ENCODE measurements around the gene ARID1B.

ARID1B gene

DNA sequence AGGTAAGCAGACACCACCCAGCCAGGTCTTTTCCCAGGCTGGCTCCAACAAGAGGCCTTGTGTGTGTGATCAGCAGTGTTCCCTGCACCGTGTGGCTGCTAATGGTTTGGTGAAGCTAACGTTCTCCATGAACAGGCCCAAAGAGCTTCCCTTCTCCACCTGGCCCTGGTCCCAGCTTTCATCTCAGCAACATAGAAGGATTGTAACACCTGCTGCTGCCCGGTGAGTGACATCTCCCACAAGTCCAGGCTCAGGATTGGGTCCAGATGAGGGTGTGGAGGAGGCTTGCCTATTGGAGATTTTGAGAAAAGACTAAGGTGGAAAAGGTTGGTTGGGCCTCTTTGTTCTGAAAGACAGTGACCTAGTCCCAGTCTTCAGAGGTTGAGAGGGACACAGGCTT is 456.5 kb downstream of the ARID1B start:
- no peak for DNase-seq (ENCODE audit: low read depth)
- no peak overlapping the region for H3K4me3 ChIP-seq (ENCODE audit: low read depth, low read length)
- TF ChIP-seq, protein P1, sequence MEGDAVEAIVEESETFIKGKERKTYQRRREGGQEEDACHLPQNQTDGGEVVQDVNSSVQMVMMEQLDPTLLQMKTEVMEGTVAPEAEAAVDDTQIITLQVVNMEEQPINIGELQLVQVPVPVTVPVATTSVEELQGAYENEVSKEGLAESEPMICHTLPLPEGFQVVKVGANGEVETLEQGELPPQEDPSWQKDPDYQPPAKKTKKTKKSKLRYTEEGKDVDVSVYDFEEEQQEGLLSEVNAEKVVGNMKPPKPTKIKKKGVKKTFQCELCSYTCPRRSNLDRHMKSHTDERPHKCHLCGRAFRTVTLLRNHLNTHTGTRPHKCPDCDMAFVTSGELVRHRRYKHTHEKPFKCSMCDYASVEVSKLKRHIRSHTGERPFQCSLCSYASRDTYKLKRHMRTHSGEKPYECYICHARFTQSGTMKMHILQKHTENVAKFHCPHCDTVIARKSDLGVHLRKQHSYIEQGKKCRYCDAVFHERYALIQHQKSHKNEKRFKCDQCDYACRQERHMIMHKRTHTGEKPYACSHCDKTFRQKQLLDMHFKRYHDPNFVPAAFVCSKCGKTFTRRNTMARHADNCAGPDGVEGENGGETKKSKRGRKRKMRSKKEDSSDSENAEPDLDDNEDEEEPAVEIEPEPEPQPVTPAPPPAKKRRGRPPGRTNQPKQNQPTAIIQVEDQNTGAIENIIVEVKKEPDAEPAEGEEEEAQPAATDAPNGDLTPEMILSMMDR (conservative IDR thresholded peaks at IDR 0.05; ENCODE audit: low read depth, low read length): no peak

DNA sequence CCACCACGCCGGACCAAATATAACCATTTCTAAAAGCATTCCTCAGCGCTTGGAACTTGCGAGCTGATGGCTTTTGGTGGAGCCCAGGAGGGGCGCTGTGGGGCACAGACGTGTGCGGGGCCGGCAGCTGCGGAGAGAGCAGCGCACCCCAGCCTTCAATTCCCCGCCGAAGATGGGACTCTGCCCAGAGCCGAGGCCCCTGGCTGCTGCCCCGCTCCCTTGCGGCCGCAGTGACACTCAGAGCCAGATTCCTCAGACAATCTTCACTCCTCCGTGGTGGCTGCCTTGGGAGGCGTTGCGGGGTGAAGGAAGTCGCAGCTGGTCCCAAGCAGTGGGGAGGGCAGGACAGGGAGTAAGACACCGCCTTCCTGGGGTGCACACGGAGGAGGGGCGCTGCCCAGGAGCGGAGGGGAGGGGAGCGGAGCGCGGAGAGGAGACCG is 458.4 kb downstream of the ARID1B start:
- peak; percentile 60 for DNase-seq (ENCODE audit: low read depth)
- H3K4me3 ChIP-seq (ENCODE audit: low read depth, low read length): peak overlapping the region; percentile 51
- TF ChIP-seq, protein P1 (conservative IDR thresholded peaks at IDR 0.05; ENCODE audit: low read depth, low read length): peak; percentile 76

DNA sequence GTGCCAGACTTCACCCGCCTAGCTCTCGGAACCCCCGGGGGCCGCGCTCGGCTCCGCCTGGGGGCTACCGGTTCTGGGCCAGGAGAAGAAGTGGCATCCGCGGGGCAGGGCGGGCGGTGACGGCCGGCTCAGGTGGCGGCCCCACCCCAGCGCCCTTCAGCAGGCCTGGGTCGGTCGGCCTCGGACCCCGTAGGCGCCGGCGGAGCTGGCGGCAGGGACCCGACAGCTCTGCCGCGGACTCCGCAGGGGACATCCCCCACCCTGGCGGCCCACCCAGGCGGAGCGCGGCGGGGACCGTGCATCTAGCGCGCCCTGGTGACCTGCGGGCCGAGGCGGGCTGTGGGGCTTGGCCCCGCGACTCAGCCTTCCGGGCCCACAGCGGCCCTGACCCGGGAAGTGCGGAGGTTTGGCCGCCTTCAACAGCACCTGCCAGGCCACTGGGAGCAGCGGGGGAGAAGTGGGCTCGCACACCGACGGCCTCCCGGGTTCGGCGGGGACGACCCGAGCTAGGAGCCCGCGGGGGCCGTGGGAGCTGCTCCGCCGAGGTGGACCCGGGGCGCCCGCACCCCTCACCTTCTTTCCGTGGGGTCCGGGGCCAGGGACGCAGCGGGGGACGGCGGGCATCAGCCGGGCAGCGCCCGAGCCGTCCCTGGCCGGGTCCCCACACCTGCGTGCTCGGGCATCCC is 459.0 kb downstream of the ARID1B start:
- TF ChIP-seq, protein P1 (conservative IDR thresholded peaks at IDR 0.05; ENCODE audit: low read depth, low read length): no peak
- peak overlapping the region; percentile 51 for H3K4me3 ChIP-seq (ENCODE audit: low read depth, low read length)
- no peak for DNase-seq (ENCODE audit: low read depth)

DNA sequence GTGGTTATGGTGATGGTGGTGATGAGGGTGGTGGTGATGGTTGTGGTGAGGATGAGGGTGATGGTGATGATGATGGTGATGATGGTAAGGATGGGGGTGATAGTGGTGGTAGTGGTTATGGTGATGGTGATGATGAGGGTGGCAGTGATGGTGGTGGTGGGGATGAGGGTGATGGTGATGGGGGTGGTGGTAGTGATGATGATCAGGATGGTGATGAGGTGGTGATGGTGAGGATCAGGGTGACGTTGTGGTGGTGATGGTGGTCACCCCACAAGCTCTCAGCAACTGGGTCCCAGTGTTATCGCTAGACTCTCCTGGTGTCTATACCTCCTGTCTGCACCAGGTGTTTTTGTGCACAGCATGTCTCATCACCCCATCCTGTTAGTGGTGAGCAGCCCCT is 461.2 kb downstream of the ARID1B start:
- no peak for DNase-seq (ENCODE audit: low read depth)
- no peak overlapping the region for H3K4me3 ChIP-seq (ENCODE audit: low read depth, low read length)
- TF ChIP-seq, protein P1 (conservative IDR thresholded peaks at IDR 0.05; ENCODE audit: low read depth, low read length): no peak

DNA sequence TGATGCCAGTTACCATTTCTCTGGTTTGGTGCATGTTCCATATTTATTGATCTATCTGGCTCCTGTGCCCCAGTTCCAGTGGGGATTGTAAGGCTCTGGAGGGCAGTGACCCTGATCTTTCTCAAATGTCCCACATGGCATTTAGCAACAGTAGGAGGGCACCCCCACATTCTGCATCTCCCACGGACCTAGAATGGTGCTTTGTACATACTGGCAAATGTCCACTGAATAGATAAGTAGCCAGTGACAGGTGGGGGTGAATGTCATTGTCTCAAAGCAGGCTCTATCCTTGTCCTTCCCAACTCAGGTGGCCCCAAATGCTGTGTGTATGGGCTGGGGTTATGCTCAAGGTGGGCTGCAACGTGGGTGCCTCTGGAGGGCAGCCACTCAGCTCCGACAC is 462.0 kb downstream of the ARID1B start:
- no peak overlapping the region for H3K4me3 ChIP-seq (ENCODE audit: low read depth, low read length)
- TF ChIP-seq, protein P1 (conservative IDR thresholded peaks at IDR 0.05; ENCODE audit: low read depth, low read length): no peak
- no peak for DNase-seq (ENCODE audit: low read depth)

DNA sequence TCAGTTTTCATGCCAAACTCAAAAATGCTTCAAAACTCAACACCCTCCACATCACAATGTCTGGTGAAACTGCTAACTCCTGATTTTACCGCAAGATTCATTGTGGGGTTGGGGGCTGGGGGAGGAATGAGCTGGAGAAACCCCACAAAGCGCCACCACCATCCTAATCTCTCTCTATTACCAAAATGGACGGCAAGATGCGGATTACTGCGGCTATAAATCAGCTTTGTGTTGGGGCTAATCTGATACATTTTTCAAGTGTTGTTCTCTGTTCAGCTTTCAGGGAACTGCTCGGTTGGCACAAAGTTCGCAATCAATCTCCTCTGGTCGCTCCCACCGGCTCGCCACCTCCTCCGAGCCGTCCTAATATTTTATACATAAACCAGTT is 462.5 kb downstream of the ARID1B start:
- TF ChIP-seq, protein P1 (conservative IDR thresholded peaks at IDR 0.05; ENCODE audit: low read depth, low read length): no peak
- DNase-seq (ENCODE audit: low read depth): no peak
- H3K4me3 ChIP-seq (ENCODE audit: low read depth, low read length): no peak overlapping the region

Measured in choroid plexus epithelial cell (primary cell).